Prostate gland (tissue), 2 donors: Measurements from ENCODE around the gene LNX2. TPM values are rescaled to one million over a fixed set of nuclear protein-coding genes. Genes with fewer than 3 reads are reported as not detected.
"Not testable (repeated sequence)": the region's sequence is repeated elsewhere in the genome, so short reads cannot be mapped to it uniquely, and the experiment has no call there.

ENCODE experiments used
- DNase-seq: peaks from one replicate; pipeline ENCODE4 v3.0.0-alpha.2; 2019; ENCODE audit warnings: low spot score
- H3K27ac ChIP-seq, 2 donors: fragments of 200-600 bp; sonication (generic); 2 replicates each; pipeline ENCODE4 v1.5.1; 2017 to 2019
- H3K27me3 ChIP-seq: fragments of 200-600 bp; sonication (generic); replicated peaks from 2 replicates; pipeline ENCODE4 v1.5.1; 2019; ENCODE audit not compliant: insufficient read depth
- H3K36me3 ChIP-seq, 2 donors: fragments of 200-600 bp; sonication (generic); 1 replicate in 1 of 2; 2 replicates in 1 of 2; pipeline versions ENCODE4 v1.5.1 to v1.8.1; 2017 to 2019
- H3K4me1 ChIP-seq: fragments of 200-600 bp; sonication (generic); replicated peaks from 2 replicates; pipeline ENCODE4 v1.5.1; 2019
- H3K4me3 ChIP-seq, 2 donors: fragments of 200-600 bp; sonication (generic); 2 replicates each; pipeline ENCODE4 v1.5.1; 2017 to 2019
- H3K9me3 ChIP-seq: fragments of 200-600 bp; sonication (generic); 2 replicates; pipeline ENCODE4 v1.5.1; 2017
- POLR2A ChIP-seq: fragments of 450-650 bp; IDR thresholded peaks from one replicate; pipeline ENCODE4 v1.6.1; 2016; ENCODE audit warnings: antibody characterized with exemption, mild to moderate bottlenecking
- POLR2AphosphoS5 ChIP-seq: sonication (generic); formaldehyde crosslinking; IDR thresholded peaks from one replicate; pipeline ENCODE4 v1.6.1; 2017; ENCODE audit warnings: antibody characterized with exemption
- WGBS: methylation state at CpG from one replicate; pipeline ENCODE4 v1.1.5; 2018; 5-methylcytosine and 5-hydroxymethylcytosine counted together
- intact Hi-C: fragments of 100-400 bp; cut with DNase I; formaldehyde crosslinking; loops from one replicate; pipeline ENCODE4 v1.14.2; 2022
- total RNA-seq, 2 donors: library from RNA; depleted of rRNA; stranded (reverse); fragments of >200 nt; gene quantifications; one replicate each; pipeline ENCODE4 v1.1.0, GENCODE V29; 2016
- TF ChIP-seq, protein P1 (sequence below), 4 experiments: fragments of 200-600 bp in 2 of 4; fragments of 450-650 bp in 2 of 4; sonication (generic) in 2 of 4; IDR thresholded peaks; 1 replicate in 3 of 4; 2 replicates in 1 of 4; pipeline ENCODE4 v1.5.1; 2016 to 2019; ENCODE audit warnings: antibody characterized with exemption in 4 of 4, mild to moderate bottlenecking in 2 of 4, moderate library complexity in 2 of 4

LNX2 gene
- total RNA-seq, 2 donors from 2014 or later: 26.3 to 34.1 TPM

DNA sequence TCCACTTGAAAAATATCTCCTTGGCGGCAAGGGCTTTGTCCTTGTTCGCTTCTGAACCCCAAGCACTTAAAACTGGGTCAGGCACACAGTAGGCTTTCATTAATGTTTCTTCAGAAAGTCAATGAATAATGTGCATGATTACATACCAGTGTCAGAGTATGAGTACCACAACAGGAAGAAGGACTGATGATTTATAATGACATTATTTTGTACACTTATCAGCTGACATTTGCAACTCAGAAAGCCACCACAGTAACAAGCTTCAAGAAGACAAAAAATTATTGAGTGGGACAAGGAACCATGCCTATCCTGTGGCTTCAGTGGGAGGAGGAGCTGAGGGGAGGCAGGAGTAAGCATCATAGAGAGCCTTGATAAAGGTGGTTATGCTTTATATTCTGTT, 11.3 kb upstream of the LNX2 start:
- no peaks in the 10 kb centered on the region for H3K4me1 ChIP-seq
- H3K4me3 ChIP-seq: no peak overlapping the region
- H3K27me3 ChIP-seq: no peaks in the 10 kb centered on the region
- H3K27ac ChIP-seq: no peak overlapping the region
- intact Hi-C loops: no loop called here
- 100% methylated on average over 2 of the region's 2 CpGs for WGBS
- no peaks in the 10 kb centered on the region for H3K36me3 ChIP-seq
- DNase-seq: no peak
- TF ChIP-seq, protein P1, sequence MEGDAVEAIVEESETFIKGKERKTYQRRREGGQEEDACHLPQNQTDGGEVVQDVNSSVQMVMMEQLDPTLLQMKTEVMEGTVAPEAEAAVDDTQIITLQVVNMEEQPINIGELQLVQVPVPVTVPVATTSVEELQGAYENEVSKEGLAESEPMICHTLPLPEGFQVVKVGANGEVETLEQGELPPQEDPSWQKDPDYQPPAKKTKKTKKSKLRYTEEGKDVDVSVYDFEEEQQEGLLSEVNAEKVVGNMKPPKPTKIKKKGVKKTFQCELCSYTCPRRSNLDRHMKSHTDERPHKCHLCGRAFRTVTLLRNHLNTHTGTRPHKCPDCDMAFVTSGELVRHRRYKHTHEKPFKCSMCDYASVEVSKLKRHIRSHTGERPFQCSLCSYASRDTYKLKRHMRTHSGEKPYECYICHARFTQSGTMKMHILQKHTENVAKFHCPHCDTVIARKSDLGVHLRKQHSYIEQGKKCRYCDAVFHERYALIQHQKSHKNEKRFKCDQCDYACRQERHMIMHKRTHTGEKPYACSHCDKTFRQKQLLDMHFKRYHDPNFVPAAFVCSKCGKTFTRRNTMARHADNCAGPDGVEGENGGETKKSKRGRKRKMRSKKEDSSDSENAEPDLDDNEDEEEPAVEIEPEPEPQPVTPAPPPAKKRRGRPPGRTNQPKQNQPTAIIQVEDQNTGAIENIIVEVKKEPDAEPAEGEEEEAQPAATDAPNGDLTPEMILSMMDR (IDR thresholded peaks at IDR 0.05): no peak
- TF ChIP-seq POLR2AphosphoS5 (no peak), POLR2A (no peak)
- H3K9me3 ChIP-seq: no peaks in the 10 kb centered on the region

- no peaks in the 10 kb centered on the region for H3K27me3 ChIP-seq
- H3K36me3 ChIP-seq: no peaks in the 10 kb centered on the region
- DNase-seq: no peak
- intact Hi-C loops: no loop called here
- no peaks in the 10 kb centered on the region for H3K9me3 ChIP-seq
- H3K27ac ChIP-seq: no peak overlapping the region
- 77% methylated on average over 4 of the region's 4 CpGs for WGBS
- H3K4me3 ChIP-seq: no peak overlapping the region
- TF ChIP-seq, protein P1 (IDR thresholded peaks at IDR 0.05): no peak
- no peak for TF ChIP-seq POLR2AphosphoS5
- TF ChIP-seq POLR2A: no peak
- no peaks in the 10 kb centered on the region for H3K4me1 ChIP-seq
Observed at GRCh38 chr13:27631156-27631555, 10.8 kb upstream of the LNX2 start.

DNA sequence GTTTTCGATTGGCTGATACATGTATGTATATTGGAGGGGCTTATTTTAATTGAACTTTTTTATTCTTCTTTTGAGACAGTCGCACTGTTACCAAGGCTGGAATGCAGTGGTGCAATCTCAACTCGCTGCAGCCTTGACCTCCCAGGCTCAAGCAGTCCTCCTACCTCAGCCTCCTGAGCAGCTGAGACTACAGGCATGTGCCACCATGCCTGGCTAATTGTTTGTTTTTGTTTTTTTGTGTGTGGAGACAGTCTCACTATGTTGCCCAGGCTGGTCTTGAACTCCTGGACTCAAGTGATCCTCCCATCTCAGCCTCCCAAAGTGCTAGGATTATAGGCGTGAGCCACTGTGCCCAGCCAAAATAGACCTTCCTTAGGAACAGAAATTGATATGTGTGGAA, 8.4 kb upstream of the LNX2 start:
- 95% methylated on average over 4 of the region's 4 CpGs for WGBS
- DNase-seq, intact Hi-C loops, H3K36me3 ChIP-seq, H3K4me3 ChIP-seq, H3K27me3 ChIP-seq, H3K4me1 ChIP-seq, H3K27ac ChIP-seq, H3K9me3 ChIP-seq: not testable (repeated sequence)

DNA sequence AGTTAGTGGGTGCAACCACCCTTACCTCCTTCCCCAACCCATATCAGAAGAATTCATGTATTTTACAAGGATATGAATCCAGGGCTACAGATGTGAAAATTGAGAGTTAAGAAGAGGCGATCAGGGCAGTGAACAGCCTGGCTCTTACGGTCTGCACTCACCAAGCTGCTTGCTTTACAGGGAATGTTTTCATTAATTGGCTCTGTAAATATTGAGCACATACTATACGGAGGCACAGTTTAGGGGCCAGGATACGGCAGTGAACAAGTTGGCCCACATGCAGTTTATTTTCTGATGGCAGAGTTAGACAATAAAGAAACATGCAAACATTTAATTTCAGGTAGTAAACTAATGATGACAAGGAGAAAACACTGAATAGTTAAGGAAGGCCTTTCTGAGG, 7.8 kb upstream of the LNX2 start:
- peaks cover 7% of the 10 kb centered on the region for H3K4me1 ChIP-seq
- no peak overlapping the region for H3K27ac ChIP-seq
- no peak for DNase-seq
- TF ChIP-seq POLR2A (no peak), POLR2AphosphoS5 (no peak)
- TF ChIP-seq, protein P1 (IDR thresholded peaks at IDR 0.05): no peak
- H3K36me3 ChIP-seq: no peaks in the 10 kb centered on the region
- 72% methylated on average over 4 of the region's 4 CpGs for WGBS
- intact Hi-C loops: no loop called here
- H3K4me3 ChIP-seq: no peak overlapping the region
- H3K27me3 ChIP-seq: no peaks in the 10 kb centered on the region
- H3K9me3 ChIP-seq: no peaks in the 10 kb centered on the region

GRCh38 chr13:27627380-27627779, 7.1 kb upstream of the LNX2 start:
- no peak for TF ChIP-seq POLR2A
- 78% methylated on average over 3 of the region's 3 CpGs for WGBS
- Histone ChIP-seq H3K36me3 (no peaks in the 10 kb centered on the region), H3K27ac (no peak overlapping the region), H3K27me3 (no peaks in the 10 kb centered on the region), H3K4me1 (peaks cover 7% of the 10 kb centered on the region), H3K4me3 (no peak overlapping the region), H3K9me3 (no peaks in the 10 kb centered on the region)
- no peak for DNase-seq
- intact Hi-C loops: no loop called here

- no peak for DNase-seq
- Histone ChIP-seq H3K36me3 (no peaks in the 10 kb centered on the region), H3K4me3 (no peak overlapping the region), H3K27me3 (no peaks in the 10 kb centered on the region), H3K9me3 (no peaks in the 10 kb centered on the region), H3K4me1 (peaks cover 7% of the 10 kb centered on the region), H3K27ac (no peak overlapping the region)
- TF ChIP-seq, protein P1 (IDR thresholded peaks at IDR 0.05): no peak
- TF ChIP-seq POLR2AphosphoS5: no peak
- no peak for TF ChIP-seq POLR2A
- intact Hi-C loops: no loop called here
- WGBS: 45% methylated on average over 2 of the region's 2 CpGs
Observed at GRCh38 chr13:27625839-27626238, 5.5 kb upstream of the LNX2 start.
